H1 (cell line): ENCODE measurements around the gene SPTBN1. TPM values are rescaled to one million over a fixed set of nuclear protein-coding genes. Genes with fewer than 3 reads are reported as not detected.

ENCODE experiments used
- ASH2L ChIP-seq: fragments of 200-600, 300-600 bp; sonication (generic); IDR thresholded peaks from one replicate; pipeline ENCODE4 v1.7.1; 2017; ENCODE audit warnings: low read length
- BCL11A ChIP-seq, 2 experiments: IDR thresholded peaks; one replicate each; pipeline ENCODE4 v1.6.1; 2011; ENCODE audit warnings: low read depth in 2 of 2, low read length in 2 of 2, mild to moderate bottlenecking in 2 of 2
- polyA plus RNA-seq, 7 experiments: library from polyadenylated mRNA; depleted of rRNA in 3 of 7; stranded (reverse) in 5 of 7; unstranded in 2 of 7; fragments of >200 nt in 5 of 7; fragments of 200-250 nt in 2 of 7; gene quantifications; 1 replicate in 5 of 7; 2 replicates in 1 of 7; 4 replicates in 1 of 7; pipeline versions ENCODE4 v1.2.1 to v1.2.3, GENCODE V29; 2011 to 2013; ENCODE audit warnings: missing spikeins in 2 of 7, mixed read lengths in 2 of 7
- total RNA-seq: library from RNA; stranded (reverse); fragmentation: NEBNext Ultra II Directional; extraction: Animal tissue kit (Norgen Biotek cat#: 25700); gene quantifications from 2 replicates; pipeline ENCODE4 v1.2.1, GENCODE V29; 2021

Gene SPTBN1
- total and polyA plus RNA-seq, 2 of the 8 experiments (the other 6 are each of a cell fraction or from before 2014, with no cell fraction given): 31.8 to 180 TPM

GRCh38 chr2:54470266-54470938 is 14.3 kb downstream of the SPTBN1 start (continued):
- no peak for TF ChIP-seq ASH2L
- TF ChIP-seq BCL11A (IDR thresholded peaks at IDR 0.05; ENCODE audit: low read depth in 2 of 2, low read length in 2 of 2): no peak
- TF ChIP-seq, all 59 proteins: peak for 0
